HG03103 (cell line): ENCODE data around the gene DAZ3.
"Not testable (repeated sequence)": the region's sequence is repeated elsewhere in the genome, so short reads cannot be mapped to it uniquely, and the experiment has no call there.

Experiments
- ATAC-seq: cut with Tn5 transposase; IDR thresholded peaks from one replicate; pipeline ENCODE4 v1.9.1; 2021; ENCODE audit warnings: low read depth; ENCODE audit not compliant: unreplicated experiment

Gene DAZ3, protein sequence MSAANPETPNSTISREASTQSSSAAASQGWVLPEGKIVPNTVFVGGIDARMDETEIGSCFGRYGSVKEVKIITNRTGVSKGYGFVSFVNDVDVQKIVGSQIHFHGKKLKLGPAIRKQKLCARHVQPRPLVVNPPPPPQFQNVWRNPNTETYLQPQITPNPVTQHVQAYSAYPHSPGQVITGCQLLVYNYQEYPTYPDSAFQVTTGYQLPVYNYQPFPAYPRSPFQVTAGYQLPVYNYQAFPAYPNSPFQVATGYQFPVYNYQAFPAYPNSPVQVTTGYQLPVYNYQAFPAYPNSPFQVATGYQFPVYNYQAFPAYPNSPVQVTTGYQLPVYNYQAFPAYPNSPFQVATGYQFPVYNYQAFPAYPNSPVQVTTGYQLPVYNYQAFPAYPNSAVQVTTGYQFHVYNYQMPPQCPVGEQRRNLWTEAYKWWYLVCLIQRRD

DNA sequence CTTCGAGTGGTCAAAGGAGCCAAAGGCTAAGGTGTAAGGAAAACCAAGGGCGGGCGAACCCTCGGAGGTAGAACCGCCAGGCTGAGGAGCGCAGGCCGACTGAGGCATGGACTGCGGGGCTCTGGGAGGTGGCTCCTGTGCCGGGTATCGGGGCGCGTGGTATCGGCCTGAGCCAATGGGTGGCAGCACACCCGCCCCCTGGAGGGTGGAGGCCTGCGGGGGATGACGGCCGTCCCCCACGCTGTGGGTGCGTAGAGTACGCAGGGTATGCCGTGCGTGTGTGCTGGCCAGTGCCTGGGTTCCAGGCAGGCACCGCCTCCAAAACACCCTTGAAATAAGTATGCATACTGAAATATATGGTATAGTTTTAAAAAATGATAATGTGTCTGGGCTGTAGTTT is at the start of gene DAZ3:
Gene DAZ3 (minus strand): TSS at position 101 of the 400 bp plus-strand sequence. CDS start 208 bp downstream, outside the sequence.
- not testable (repeated sequence) for ATAC-seq

DNA sequence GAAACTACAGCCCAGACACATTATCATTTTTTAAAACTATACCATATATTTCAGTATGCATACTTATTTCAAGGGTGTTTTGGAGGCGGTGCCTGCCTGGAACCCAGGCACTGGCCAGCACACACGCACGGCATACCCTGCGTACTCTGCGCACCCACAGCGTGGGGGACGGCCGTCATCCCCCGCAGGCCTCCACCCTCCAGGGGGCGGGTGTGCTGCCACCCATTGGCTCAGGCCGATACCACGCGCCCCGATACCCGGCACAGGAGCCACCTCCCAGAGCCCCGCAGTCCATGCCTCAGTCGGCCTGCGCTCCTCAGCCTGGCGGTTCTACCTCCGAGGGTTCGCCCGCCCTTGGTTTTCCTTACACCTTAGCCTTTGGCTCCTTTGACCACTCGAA is 20.4 kb upstream of the DAZ3 start, which contains the start of gene DAZ4:
Gene DAZ4 (plus strand): TSS at position 301 of the 400 bp plus-strand sequence. CDS start 208 bp downstream, outside the sequence.
- ATAC-seq, result not testable (repeated sequence)

DNA sequence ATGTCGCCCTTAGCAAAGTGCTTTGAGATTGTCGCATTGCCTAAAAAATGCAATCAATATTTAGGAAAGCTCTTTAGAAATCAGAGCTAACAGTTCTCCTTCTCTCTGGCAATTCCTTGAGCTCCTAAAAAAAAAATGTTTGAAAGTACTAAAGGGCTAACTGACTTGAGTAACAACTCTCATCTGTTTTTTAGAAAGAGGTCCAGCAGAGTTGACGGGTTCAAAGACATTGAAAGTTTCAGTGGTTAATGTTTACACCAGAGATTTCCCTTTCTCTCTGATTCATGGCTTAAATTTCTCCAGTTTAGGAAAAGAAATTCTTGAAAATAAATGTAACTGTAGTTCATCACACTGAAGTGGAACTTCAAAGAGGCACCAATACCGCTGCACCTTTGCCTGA is 11.9 kb upstream of the DAZ3 start:
- not testable (repeated sequence) for ATAC-seq

DNA sequence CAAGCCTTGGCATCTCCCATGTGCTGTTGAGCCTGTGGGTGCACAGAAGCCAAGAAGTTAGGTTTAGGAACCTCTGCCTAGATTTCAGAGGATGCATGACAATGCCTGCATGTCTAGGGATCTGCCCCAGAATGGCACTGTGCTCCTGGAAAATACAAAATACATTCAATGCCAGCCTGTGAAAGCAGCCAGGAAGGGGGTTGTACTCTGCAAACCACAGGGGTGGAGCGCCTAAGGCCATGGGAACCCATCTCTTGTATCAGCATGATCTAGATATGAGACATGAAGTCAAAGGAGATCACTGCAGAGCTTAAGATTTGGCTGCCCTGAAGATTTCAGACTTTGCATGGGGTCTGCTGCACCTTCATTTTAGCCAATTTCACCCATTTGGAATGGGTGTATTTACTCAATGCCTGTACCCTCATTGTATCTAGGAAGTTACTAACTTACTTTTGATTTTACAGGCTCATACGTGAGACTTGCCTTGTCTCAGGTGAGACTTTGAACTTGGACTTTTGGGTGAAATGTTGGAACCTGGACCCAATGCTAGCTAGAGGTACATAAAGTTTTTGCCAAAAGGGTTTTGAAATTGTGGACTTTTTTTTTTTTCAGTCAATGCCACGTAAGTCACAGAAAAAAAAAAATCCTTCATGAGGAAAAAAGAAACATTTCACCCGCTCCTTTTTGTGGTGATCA is 11.1 kb upstream of the DAZ3 start:
- not testable (repeated sequence) for ATAC-seq

DNA sequence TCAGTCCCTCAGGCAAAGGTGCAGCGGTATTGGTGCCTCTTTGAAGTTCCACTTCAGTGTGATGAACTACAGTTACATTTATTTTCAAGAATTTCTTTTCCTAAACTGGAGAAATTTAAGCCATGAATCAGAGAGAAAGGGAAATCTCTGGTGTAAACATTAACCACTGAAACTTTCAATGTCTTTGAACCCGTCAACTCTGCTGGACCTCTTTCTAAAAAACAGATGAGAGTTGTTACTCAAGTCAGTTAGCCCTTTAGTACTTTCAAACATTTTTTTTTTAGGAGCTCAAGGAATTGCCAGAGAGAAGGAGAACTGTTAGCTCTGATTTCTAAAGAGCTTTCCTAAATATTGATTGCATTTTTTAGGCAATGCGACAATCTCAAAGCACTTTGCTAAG is 8.6 kb upstream of the DAZ3 start:
- not testable (repeated sequence) for ATAC-seq
